Upper lobe of left lung (tissue), 4 donors: ENCODE data around the gene CIBAR2.

ENCODE experiments used
- CTCF ChIP-seq, 6 experiments: fragments of 450-650 bp in 4 of 6; fragments of 200-600 bp in 2 of 6; sonication (generic) in 2 of 6; IDR thresholded peaks; one replicate each; pipeline ENCODE4 v1.5.1; 2016 to 2019; ENCODE audit warnings: antibody characterized with exemption in 6 of 6
- POLR2A ChIP-seq, 4 donors: fragments of 450-650 bp; IDR thresholded peaks; one replicate each; pipeline ENCODE4 v1.5.1; 2016 to 2017; ENCODE audit warnings: antibody characterized with exemption in 4 of 4, mild to moderate bottlenecking in 2 of 4

- TF ChIP-seq CTCF (IDR thresholded peaks at IDR 0.05) (no peak), POLR2A (IDR thresholded peaks at IDR 0.05) (no peak)
Observed at GRCh38 chr16:85051683-85052082, 60.6 kb downstream of the CIBAR2 start.
